Gastrocnemius medialis (tissue), 4 donors: ENCODE data around the gene AFF3.

ENCODE experiments used
- POLR2A ChIP-seq, 2 donors: fragments of 450-650 bp; IDR thresholded peaks; one replicate each; pipeline ENCODE4 v1.6.1; 2017; ENCODE audit warnings: antibody characterized with exemption in 2 of 2, mild to moderate bottlenecking in 2 of 2, moderate library complexity in 2 of 2
- TF ChIP-seq, protein P1 (sequence below), 5 experiments: fragments of 450-650 bp in 3 of 5; fragments of 200-600 bp in 2 of 5; sonication (generic) in 2 of 5; IDR thresholded peaks in 4 of 5; conservative IDR thresholded peaks in 1 of 5; 1 replicate in 4 of 5; 2 replicates in 1 of 5; pipeline ENCODE4 v1.5.1; 2016 to 2019; ENCODE audit warnings: antibody characterized with exemption in 5 of 5, mild to moderate bottlenecking in 3 of 5, moderate library complexity in 3 of 5

DNA sequence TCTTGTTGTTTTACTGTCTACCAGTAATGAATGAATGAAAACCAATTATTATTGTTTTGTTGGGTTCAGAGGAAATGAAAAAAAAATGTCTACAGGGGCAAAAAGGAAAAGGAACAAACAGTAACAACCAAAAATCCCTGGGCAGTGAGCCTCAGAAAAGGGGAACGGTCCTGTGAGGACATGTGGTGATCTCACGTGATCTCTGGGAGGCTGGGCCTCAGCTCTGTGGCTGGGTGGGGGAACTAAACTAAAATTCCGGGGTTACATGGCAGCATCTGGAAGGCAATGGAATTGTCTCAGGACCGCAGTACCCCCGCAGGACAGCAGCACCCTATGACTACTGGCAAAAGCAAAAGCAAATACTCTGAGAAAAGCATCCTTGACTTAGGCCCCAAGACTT is 80.1 kb downstream of the AFF3 start:
- TF ChIP-seq, protein P1, sequence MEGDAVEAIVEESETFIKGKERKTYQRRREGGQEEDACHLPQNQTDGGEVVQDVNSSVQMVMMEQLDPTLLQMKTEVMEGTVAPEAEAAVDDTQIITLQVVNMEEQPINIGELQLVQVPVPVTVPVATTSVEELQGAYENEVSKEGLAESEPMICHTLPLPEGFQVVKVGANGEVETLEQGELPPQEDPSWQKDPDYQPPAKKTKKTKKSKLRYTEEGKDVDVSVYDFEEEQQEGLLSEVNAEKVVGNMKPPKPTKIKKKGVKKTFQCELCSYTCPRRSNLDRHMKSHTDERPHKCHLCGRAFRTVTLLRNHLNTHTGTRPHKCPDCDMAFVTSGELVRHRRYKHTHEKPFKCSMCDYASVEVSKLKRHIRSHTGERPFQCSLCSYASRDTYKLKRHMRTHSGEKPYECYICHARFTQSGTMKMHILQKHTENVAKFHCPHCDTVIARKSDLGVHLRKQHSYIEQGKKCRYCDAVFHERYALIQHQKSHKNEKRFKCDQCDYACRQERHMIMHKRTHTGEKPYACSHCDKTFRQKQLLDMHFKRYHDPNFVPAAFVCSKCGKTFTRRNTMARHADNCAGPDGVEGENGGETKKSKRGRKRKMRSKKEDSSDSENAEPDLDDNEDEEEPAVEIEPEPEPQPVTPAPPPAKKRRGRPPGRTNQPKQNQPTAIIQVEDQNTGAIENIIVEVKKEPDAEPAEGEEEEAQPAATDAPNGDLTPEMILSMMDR (IDR thresholded peaks at IDR 0.05 in 4 of 5, conservative IDR thresholded peaks at IDR 0.05 in 1 of 5), result no peak
- TF ChIP-seq POLR2A (IDR thresholded peaks at IDR 0.05), result no peak
